NCI-H146 treated with DMSO at 0.1 percent for 48 hours (cell line): Measurements from ENCODE around the gene CC2D1A.
"Not testable (repeated sequence)": the region's sequence is repeated elsewhere in the genome, so short reads cannot be mapped to it uniquely, and the experiment has no call there.

Source experiments
- DNase-seq: peaks from one replicate; lab custom pipeline; 2025; ENCODE audit not compliant: unreplicated experiment; lab: John Stamatoyannopoulos, UW

The CC2D1A gene

DNA sequence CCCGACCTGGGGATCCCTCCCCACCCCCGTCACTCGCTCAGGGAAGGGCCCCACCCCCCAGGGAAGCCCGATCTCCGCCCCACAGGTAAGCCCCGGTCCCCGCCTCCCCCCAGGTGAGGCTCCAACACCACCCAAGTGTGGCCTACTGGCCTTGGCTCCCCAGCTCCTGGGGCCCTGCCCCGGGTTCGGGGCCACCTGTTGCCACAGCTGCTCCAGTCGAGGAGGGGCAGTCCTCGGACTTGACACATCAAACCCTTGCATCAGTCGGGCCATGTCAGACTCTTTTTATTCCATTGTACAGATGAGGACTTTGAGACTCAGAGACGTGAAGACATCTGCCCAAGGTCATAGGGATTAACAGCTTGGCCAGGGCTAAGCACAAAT, 512 bp downstream of the CC2D1A start:
- DNase-seq: peak; percentile 45

DNA sequence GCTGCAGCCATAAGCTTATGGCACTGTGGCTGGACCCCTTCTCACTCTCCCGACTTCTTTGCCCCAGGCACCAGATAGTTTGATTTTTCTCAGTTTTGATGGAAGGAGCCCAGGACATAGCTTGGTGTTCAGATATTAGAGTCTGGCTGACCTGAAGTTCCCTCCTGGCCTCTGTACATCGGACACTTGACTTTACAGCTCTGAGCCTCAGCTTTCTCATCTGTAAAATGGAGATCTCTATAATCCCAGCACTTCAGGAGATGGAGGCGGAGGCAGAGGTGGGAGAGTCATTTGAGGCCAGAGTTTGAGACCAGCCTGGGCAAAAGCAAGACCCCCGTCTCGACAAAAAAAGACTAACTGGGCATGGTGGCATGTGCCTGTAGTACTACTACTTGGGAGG, 909 bp downstream of the CC2D1A start:
- no peak for DNase-seq

DNA sequence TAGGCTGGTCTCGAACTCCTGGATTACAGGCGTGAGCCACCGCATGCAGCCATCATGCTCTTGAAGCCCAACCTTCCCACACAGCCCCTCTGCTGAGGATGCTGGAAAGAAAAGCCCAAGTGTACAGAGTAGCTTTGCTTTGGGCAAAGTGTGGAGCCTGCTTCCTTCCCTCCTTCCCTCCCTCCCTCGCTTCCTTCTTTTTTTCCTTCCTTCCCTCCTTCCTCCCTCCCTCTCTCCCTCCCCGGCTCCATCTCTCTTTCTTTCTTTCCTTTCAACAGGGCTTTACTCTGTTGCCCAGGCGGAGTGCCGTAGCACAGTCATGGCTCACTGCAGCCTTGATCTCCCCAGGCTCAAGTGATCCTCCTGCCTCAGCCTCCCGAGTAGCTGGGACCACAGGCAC, 2.7 kb downstream of the CC2D1A start:
- no peak for DNase-seq

DNA sequence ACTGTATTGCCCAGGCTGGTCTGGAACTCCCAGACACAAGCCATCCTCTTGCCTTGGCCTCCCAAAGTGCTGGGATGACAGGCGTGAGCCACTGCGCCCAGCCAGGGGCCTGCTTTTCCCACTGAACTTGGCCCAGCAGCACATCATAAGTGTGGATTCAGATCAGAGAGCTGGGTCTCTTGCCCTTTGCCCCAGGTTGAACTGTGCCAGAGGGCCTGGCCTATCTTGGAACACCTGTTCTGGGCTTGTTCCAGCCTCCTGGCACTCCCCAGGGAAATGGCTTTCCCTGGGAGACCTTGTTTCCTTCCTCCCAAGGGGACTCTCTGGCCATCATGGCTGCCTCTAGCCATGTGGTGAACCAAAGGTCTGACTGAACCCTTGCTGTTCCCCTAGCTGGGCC, 3.4 kb downstream of the CC2D1A start:
- no peak for DNase-seq

DNA sequence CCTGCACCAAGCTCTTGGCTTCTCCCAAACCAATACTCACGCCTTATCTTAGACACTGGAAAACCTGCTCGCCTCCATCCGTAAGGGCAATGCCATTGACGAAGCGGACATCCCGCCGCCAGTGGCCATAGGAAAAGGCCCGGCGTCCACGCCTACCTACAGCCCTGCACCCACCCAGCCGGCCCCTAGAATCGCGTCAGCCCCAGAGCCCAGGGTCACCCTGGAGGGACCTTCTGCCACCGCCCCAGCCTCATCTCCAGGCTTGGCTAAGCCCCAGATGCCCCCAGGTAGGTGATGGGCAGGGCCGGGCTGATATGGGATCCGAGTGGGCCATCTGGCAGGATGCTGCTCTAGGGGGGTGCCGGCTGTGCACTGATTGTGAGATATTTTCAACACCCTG, 7.4 kb downstream of the CC2D1A start:
- no peak for DNase-seq

DNA sequence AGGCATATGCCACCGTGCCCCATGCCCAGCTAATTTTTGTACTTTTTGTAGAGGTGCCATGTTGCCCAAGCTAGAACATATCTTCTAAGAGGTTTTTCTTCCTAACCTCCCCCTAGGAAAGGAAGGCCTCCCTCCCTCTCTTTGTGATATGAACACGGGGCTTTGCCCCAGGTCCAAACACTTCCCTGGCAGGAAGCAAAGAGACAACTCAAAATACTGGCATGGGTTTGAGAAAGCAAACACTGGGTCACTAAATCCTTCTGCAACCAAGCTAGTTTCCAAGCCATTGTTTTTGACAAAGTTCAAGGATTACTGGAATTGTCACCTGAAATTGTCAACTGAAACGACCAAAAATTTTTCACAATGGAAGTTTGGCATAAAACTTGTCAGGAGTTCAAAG, 8.8 kb downstream of the CC2D1A start:
- DNase-seq: no peak

DNA sequence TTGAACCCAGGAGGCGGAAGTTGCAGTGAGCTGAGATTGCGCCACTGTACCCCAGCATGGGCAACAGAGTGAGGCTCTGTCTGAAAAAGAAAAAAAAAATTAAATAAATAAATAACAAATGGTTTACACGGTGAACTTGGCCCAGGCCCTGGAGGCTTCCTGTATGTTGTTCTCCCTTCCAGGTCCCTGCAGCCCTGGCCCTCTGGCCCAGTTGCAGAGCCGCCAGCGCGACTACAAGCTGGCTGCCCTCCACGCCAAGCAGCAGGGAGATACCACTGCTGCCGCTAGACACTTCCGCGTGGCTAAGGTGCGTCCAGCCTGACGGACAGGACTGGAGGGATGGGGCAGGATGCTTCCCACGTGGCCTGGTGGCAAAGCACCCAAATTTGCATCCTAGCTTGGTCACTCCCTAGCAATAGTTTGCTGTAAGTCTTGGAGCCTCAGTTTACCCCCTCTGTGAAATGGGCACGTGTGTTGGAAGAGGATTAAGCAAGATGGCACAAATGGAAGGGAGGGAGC, 11.9 kb downstream of the CC2D1A start:
- no peak for DNase-seq

DNA sequence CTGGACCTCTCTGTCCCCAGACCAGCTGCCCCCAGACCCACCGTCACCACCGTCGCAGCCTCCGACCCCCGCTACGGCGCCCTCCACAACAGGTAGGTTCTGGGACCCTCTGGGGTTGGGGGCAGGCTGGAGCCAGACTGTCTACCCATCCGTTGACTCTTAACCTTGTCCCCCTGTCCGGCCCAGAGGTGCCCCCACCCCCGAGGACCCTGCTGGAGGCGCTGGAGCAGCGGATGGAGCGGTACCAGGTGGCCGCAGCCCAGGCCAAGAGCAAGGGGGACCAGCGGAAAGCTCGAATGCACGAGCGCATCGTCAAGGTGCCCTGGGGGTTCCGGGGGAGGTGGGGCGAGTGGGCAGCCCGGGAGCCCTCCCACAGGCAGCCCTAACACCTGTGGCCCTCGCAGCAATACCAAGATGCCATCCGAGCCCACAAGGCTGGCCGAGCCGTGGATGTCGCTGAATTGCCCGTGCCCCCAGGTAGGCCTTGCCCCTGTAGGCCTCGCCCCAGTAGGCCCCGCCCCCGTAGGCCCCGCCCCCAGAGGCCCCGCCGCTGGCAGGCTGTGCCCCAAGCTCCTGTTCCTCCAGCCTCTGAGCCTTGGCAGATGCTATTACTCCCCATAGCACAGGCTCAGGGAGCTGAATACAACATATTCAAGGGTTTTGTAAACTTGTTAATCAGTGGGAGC, 12.9 kb downstream of the CC2D1A start:
- no peak for DNase-seq

DNA sequence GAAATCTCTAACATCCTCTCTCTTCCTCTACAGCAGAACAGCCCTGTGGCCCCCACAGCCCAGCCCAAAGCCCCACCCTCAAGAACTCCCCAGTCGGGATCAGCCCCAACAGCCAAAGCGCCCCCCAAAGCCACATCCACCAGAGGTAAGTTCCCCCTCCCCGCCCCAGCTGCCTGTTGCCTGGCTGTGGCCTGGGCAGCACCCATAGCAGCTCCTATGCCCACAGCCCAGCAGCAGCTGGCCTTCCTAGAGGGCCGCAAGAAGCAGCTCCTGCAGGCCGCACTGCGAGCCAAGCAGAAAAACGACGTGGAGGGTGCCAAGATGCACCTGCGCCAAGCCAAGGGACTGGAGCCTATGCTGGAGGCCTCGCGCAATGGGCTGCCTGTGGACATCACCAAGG, 14.5 kb downstream of the CC2D1A start:
- DNase-seq: no peak

DNA sequence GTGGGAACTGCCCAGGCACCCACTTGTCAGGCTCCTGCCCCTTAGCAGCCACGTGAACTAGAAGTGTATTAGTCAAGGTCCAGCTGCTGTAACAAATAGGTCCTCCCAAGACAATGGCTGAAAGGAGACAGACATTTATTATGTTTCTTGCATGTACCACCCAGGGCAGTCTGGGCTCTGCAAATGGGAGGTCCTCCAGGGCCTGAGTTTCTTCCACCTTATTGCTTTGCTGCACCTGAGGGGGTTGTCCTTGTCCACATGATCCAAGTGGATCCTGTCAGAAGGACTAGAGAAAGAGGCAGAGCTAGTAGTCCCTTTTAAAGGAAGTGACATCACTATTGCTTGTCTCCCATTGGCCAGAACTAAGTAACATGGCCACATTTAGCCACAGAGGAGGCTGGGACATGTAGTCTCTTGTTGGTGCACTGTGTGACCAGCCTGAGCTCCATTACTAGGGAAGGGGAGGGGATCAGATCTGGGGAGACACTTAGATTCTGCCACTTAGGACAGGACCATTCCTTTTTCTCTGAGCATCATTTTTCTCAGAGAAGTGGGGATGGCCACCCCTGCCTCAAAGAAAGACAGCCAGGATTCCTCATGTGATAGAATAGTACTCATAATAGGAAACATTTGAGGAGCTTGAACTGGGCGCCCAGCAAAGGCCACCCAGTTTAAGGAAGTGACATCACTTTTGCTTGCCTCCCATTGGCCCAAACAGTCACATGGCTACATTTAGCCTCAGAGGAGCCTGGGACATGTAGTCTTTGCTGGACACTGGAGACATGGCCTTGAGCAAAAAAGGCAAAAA, 15.1 kb downstream of the CC2D1A start:
- no peak for DNase-seq

DNA sequence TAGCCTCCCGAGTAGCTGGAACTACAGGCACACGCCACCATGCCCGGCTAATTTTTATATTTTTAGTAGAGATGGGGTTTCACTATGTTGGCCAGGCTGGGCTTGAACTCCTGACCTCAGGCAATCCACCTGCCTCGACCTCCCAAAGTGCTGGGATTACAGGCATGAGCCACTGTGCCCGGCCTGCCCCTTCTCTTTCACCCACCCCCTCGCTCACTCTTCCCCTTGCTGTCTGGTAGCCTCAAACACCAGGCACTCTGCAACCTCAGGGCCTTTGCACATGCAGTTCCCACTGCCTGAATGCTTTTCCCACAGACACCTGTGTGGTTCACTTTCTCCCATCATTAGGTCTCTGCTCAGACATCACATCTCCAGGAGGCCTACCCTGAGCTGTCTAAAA, 16.1 kb downstream of the CC2D1A start:
- DNase-seq: not testable (repeated sequence)

DNA sequence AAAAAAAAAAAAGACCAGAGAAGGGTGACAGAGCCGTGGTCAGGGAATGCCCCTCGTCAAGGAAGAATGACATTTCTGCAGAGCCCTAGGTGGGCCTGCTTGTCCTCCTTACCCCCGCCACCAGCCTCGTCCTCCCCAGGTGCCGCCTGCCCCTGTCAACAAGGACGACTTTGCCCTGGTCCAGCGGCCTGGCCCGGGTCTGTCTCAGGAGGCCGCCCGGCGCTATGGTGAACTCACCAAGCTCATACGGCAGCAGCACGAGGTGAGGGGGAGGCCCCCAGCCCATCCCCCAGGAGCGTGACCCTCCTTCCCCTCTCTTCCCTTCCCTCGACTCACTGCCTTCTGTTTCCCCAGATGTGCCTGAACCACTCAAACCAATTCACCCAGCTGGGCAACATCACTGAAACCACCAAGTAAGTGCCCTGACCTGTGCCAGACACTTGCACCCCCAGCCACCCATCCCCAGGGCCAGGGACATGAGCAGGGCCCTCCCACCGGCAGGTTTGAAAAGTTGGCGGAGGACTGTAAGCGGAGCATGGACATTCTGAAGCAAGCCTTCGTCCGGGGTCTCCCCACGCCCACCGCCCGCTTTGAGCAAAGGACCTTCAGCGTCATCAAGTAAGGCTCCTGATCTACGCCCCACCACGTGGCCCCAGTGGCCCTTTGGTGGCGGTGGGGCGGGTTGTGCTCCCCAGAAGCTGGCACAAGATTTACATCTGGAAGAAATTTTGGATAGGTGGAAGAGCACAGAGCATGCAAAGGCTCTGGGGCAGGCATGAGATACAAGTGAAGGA, 17.4 kb downstream of the CC2D1A start:
- no peak for DNase-seq

DNA sequence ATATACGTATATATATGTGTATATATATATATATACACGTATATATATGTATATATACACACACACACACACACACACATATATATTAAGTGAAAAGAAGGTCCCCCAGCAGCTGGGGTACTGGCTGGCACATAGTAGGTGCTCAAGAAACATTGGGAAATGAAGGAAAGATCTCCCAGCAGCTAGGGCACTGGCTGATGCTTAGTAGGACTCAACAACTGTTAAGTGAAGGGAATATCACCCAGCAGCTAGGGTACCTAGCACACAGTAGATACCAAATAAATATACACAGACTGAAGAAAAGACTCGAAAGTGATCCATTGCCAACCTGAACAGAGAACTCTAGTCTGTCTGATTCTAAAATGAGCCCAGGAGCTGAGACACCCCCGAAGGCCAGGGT, 20.0 kb downstream of the CC2D1A start:
- DNase-seq: no peak

DNA sequence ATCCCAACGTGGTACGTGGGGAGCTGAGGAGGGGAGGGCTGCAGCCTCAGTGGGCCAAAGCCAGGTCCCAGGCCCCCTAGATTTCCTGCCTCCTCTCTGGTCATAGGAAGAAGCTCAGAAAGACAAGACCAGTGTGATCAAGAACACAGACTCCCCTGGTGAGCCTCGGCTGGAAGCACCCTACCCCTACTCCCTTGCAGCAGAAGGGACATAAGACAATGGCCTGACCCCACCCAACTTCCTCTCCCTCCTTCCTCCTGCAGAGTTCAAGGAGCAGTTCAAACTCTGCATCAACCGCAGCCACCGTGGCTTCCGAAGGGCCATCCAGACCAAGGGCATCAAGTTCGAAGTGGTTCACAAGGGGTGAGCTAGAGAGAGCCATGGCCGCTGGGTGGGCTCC, 20.7 kb downstream of the CC2D1A start:
- DNase-seq: no peak

DNA sequence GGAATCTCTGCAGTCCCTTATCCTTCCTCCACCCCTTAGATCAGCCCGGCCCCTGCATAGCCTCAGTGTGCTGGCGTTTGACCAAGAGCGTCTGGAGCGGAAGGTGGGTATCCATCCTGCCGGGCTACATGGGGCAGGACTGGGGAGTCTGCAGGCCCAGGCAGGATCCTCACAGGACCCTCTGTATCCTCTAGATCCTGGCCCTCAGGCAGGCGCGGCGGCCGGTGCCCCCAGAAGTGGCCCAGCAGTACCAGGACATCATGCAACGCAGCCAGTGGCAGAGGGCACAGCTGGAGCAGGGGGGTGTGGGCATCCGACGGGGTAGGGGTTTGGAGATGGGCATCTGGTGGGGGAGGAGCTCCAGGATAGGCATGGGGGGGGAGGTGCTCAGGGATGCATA, 23.3 kb downstream of the CC2D1A start:
- DNase-seq: no peak

DNA sequence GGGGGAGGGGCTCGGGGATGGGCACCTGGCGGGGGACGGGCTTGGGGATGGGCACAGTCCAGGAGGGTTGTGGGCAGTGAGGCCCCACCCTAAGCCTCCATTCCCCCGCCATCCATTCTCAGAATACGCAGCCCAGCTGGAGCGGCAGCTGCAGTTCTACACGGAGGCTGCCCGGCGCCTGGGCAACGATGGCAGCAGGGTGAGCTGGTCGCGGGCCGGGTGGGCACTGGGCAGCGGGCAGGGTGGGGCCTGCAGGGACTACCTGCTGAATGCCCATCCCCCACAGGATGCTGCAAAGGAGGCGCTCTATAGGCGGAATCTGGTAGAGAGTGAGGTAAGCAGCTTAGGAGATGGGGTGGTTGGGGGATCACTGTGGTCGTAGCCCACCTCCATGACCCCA, 24.0 kb downstream of the CC2D1A start:
- no peak for DNase-seq

DNA sequence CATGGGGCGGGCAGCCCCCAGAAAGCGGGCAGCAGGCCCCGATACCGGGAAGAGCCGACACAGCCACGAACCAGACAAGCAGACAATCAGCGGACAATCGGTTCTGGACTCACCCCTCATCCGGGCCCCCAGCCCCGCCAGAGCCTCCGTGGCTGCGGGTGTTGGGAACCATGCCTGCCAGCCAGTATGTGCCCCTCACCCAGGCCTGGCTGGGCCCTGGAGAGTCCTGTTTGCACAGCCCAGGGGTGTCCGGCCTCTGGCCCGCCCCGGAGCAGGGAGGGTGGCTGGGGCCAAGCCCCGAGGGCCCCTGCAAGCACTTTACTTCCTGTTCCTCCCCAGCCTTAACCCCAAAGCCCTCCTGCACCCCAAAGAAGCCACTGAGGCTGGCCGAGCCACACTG, 24.4 kb downstream of the CC2D1A start:
- DNase-seq: no peak

DNA sequence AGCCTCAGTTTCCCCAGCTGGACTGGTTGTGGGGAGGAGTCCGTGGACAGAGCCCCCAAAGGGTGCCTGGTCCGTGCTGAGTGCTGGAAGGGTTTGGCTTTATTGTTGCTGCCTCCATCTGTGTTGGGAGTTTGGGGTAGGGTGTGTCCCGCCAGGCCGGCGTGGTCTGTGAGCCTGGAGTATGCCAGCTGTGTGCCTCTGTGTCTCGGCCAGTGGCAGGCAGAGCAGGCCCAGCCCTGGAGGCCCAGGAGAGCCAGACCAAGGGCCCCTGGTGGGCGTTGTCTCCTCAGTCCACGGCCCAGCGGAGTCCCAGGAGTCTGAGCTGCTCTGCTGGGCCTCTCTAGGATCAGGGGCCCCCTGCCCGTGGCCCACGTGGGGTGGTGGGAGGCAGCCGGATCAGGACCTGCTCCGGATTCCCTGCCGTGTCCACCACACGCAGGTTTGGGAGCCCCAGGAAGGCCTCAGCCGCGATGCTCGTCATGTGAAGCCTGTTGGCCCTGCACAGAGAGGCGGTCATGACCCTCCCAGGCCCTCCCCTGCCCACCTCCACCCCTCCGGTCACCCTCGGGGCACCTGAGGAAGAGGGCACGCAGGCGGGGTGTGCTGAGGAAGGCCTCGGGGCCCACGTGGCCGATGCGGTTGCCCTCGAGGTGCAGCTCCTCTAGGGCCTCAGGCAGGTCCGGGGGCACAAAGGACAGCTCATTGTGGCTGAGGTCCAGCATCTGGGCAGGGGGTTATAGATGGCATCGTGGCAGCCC, 25.6 kb downstream of the CC2D1A start:
- DNase-seq: no peak

DNA sequence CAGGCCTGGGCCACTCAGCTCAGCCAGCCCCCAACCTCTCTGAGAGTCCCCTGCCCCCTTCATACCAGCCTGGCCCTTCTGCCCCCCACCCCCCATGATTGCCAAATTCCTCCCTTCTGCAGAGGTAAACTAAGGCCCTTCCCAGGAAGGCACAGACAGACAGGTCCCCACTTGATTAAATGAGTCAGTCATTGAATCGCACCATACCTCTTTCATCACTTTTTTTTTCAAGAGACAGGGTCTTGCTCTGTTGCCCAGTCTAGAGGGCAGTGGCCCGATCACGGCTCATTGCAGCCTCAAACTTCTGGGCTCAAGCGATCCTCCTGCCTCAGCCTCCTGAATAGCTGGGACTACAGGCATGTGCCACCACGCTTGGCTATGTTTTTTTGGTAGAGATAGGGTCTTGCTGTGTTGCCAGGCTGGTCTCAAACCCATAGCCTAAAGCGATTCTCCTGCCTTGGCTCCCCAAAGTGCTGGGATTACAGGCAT, 26.2 kb downstream of the CC2D1A start:
- no peak for DNase-seq

DNA sequence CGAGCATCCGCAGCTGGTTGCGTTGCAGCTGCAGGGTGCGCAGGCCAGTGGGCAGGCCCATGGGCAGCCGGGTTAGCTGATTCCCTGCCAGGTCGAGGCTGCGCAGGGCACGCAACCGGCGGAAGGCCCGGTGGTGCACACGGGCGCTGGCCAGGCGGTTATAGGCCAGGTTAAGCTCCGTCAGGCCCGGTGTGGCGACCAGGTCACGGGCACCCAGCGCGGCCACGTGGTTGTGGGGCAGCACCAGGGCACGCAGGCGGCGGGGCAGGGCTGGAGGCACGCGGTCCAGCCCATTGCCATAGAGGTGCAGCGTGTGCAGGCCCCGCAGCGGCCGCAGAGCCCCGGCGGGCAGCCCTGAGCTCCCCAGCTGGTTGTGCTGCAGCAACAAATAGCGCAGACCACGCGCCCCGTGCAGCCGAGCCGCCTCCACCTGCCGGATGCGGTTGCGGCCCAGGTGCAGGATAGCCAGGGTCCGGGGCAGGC, 27.0 kb downstream of the CC2D1A start:
- peak; percentile 9 for DNase-seq

DNA sequence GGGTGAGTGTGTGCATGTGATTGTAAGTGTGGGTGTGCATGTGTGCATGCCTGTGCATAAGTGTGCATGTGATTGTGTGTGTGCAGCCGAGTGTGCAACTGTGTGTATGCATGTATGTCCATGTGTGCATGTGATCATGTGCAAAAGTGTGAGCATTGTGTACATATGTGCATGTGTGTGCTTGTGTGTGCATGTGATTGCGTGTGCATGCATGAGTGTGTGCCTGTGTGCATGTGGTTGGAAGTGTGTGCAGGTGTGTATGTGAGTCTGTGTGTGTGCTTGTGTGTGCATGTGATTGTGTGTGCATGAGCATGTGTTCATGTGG, 28.7 kb downstream of the CC2D1A start:
- DNase-seq: no peak
